ENCODE results near the gene BOK. TPM values are rescaled to one million over a fixed set of nuclear protein-coding genes. Genes with fewer than 3 reads are reported as not detected.

Gene BOK
- total and polyA plus RNA-seq, 2 of the 4 experiments (the other 2 are of a cell fraction): 13.3 to 34.4 TPM

- Histone ChIP-seq H3K4me2 (ENCODE audit: low read depth, low read length) (no peak overlapping the region), H3K4me1 (ENCODE audit: control insufficient read depth, insufficient read depth, low read length) (peaks cover 5% of the 10 kb centered on the region; the same call in 1 of the 2 replicates), H3K9me3 (ENCODE audit: control insufficient read depth, insufficient read depth, low read length) (peaks cover 13% of the 10 kb centered on the region), H3K14ac (replicated peaks; ENCODE audit: low read depth, low read length) (no peak overlapping the region), H3K36me3 (ENCODE audit: control insufficient read depth, insufficient read depth, low read length) (peaks cover 23% of the 10 kb centered on the region), H3K27me3 (ENCODE audit: control insufficient read depth, insufficient read depth, low read length) (no peaks in the 10 kb centered on the region), H4K8ac (ENCODE audit: low read depth in 2 of 2, low read length in 2 of 2) (no peak overlapping the region), H3K9ac (ENCODE audit: low read depth, low read length) (no peak overlapping the region), H3K9me1 (ENCODE audit: insufficient read depth, low read length) (no peaks in the 10 kb centered on the region; the same call in 1 of the 2 replicates), H2BK120ac (ENCODE audit: low read depth, low read length) (no peak overlapping the region), H3K27ac (ENCODE audit: insufficient read depth, low read length) (no peak overlapping the region), H2BK15ac (ENCODE audit: low read depth, low read length) (no peak overlapping the region), H2BK20ac (ENCODE audit: low read depth, low read length) (no peak overlapping the region), H2AK9ac (replicated peaks; ENCODE audit: low read depth, low read length, poor library complexity) (no peak overlapping the region), H4K5ac (ENCODE audit: low read depth, low read length) (no peak overlapping the region), H3K4me3 (ENCODE audit: insufficient read depth, low read depth, low read length) (no peak overlapping the region), H3K18ac (ENCODE audit: low read depth, low read length) (no peak overlapping the region), H3K23ac (ENCODE audit: low read depth, low read length) (no peak overlapping the region), H2AFZ (replicated peaks; ENCODE audit: low read length, poor library complexity) (no peak overlapping the region), H3K56ac (ENCODE audit: extremely low read depth, insufficient read depth, low read length) (no peak overlapping the region), H3K79me1 (ENCODE audit: low read depth in 1 of 2, low read length in 2 of 2) (0 out of 4 replicates have a peak, but pooled peaks cover 0 to under 1% of the 10 kb centered on the region in 2 experiments), H2AK5ac (ENCODE audit: low read depth, low read length) (no peak overlapping the region), H2BK5ac (ENCODE audit: low read depth, low read length, poor library complexity, severe bottlenecking) (no peak overlapping the region), H3K4ac (ENCODE audit: low read depth, low read length) (no peak overlapping the region), H4K20me1 (ENCODE audit: insufficient read depth, low read length) (peaks cover 4% of the 10 kb centered on the region; the same call in 1 of the 2 replicates), H4K91ac (ENCODE audit: insufficient read depth, low read depth, low read length) (no peak overlapping the region)
- dilution Hi-C loops (cut with HindIII; ENCODE audit: low sequenced_read_pairs, unreplicated experiment): no loop called here
- no peak for DNase-seq
- ATAC-seq (ENCODE audit: low read depth): no peak
- in situ Hi-C loops (cut with MboI; ENCODE audit: low sequenced_read_pairs): no loop called here
- 98% methylated on average over 5 of the region's 7 CpGs; no CpG with 5 or more reads in 1 of the 2 experiments for WGBS, 2 experiments (ENCODE audit: extremely low coverage in 2 of 2, insufficient read length in 1 of 2)
- POLR2A ChIA-PET (ENCODE audit: unreplicated experiment): interaction anchor here (0.6 kb wide), 1 partner anchor 81 kb away, joined by 5 read pairs; no protein-coding TSS in a partner anchor
- intact Hi-C loops (cut with micrococcal nuclease): no loop called here
- TF ChIP-seq ELK1 (IDR thresholded peaks at IDR 0.05; ENCODE audit: borderline replicate concordance, low read depth, low read length) (no peak), RAD21 (IDR thresholded peaks at IDR 0.05; ENCODE audit: low read length) (no peak), FOS (IDR thresholded peaks at IDR 0.05; ENCODE audit: low read depth, low read length) (no peak), MAZ (IDR thresholded peaks at IDR 0.05; ENCODE audit: borderline replicate concordance, low read depth, low read length) (no peak)
- TF ChIP-seq, protein P1, sequence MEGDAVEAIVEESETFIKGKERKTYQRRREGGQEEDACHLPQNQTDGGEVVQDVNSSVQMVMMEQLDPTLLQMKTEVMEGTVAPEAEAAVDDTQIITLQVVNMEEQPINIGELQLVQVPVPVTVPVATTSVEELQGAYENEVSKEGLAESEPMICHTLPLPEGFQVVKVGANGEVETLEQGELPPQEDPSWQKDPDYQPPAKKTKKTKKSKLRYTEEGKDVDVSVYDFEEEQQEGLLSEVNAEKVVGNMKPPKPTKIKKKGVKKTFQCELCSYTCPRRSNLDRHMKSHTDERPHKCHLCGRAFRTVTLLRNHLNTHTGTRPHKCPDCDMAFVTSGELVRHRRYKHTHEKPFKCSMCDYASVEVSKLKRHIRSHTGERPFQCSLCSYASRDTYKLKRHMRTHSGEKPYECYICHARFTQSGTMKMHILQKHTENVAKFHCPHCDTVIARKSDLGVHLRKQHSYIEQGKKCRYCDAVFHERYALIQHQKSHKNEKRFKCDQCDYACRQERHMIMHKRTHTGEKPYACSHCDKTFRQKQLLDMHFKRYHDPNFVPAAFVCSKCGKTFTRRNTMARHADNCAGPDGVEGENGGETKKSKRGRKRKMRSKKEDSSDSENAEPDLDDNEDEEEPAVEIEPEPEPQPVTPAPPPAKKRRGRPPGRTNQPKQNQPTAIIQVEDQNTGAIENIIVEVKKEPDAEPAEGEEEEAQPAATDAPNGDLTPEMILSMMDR (conservative IDR thresholded peaks at IDR 0.05; ENCODE audit: low read depth, low read length): no peak
- CTCF ChIA-PET: no interaction called here
- BruUV-seq (replicated peaks): no TSS peak
Measured at GRCh38 chr2:241579281-241579680, 20.7 kb downstream of the BOK start.
